Measurements from ENCODE around the gene CPNE7. TPM values are rescaled to one million over a fixed set of nuclear protein-coding genes. Genes with fewer than 3 reads are reported as not detected.

Gene CPNE7
- polyA plus RNA-seq, 3 donors from 2014 or later: 1.9 to 5.1 TPM; not detected in 1

- Mint-ChIP-seq H3K4me1 (peaks cover 4 to 9% of the 10 kb centered on the region in 2 donors), H3K27me3 (ENCODE audit: low read depth in 3 of 3) (peaks cover 8 to 9% (median 8%) of the 10 kb centered on the region in 3 donors), H3K27ac (no peak overlapping the region), H3K9me3 (no peaks in the 10 kb centered on the region), H3K36me3 (no peaks in the 10 kb centered on the region), H3K4me3 (no peak overlapping the region)
- DNase-seq: no peak
These were observed 846 bp downstream of the CPNE7 start for GRCh38 chr16:89576153-89577054.

GRCh38 chr16:89577055-89577759 is 1.6 kb downstream of the CPNE7 start:
- no peak for DNase-seq
- Mint-ChIP-seq H3K36me3 (no peaks in the 10 kb centered on the region), H3K27ac (no peak overlapping the region), H3K9me3 (no peaks in the 10 kb centered on the region), H3K27me3 (ENCODE audit: low read depth in 3 of 3) (peaks cover 5 to 9% (median 8%) of the 10 kb centered on the region in 3 donors), H3K4me3 (no peak overlapping the region), H3K4me1 (peaks cover under 1 to 5% of the 10 kb centered on the region in 2 donors)

- Mint-ChIP-seq H3K36me3 (no peaks in the 10 kb centered on the region), H3K27me3 (ENCODE audit: low read depth in 3 of 3) (no peaks in the 10 kb centered on the region), H3K4me1 (no peaks in the 10 kb centered on the region), H3K27ac (no peak overlapping the region), H3K9me3 (no peaks in the 10 kb centered on the region), H3K4me3 (no peak overlapping the region)
- DNase-seq: no peak
These were observed 3.8 kb downstream of the CPNE7 start for GRCh38 chr16:89579351-89579750.

GRCh38 chr16:89581045-89581695 is 5.6 kb downstream of the CPNE7 start:
- Mint-ChIP-seq H3K4me1 (no peaks in the 10 kb centered on the region), H3K4me3 (no peak overlapping the region)
- DNase-seq: no peak

DNA sequence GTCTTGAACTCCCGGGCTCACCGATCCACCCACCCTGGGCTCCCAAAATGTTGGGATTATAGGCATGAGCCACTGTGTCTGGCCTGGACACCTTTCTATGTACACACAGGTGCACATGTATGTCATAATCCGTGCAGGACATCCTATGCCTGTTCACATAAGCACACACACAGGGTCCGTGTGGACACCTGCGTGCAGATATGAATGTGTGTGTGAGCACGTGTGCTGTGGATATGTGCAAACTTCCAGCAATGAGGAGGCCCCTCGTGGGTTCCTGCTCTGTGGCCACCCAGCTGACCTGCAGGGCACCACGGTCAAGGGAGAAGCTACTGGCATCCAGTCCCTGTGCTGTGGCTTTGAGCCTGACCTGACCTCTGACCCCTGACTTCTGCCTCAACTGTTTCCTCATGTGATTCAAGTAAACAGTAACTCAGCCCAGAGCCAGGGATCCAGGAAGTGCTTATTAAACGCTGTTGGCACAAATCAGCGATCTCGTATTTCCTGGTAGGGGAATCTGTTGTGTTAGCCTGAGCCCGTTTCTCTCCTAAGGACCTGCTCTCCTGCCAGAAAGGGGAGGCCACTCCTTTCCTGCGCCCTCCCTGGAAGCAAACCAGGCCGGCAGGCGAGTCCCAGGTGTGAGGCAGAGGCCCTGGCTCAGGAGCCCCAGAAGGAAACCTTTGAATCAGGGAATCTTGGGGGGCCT is 6.5 kb downstream of the CPNE7 start:
- H3K27me3 Mint-ChIP-seq (ENCODE audit: low read depth in 3 of 3): peaks cover 0 to 2% (median 0%) of the 10 kb centered on the region in 3 donors
- no peak for DNase-seq
- no peak overlapping the region for H3K27ac Mint-ChIP-seq
- H3K9me3 Mint-ChIP-seq: no peaks in the 10 kb centered on the region
- no peaks in the 10 kb centered on the region for H3K4me1 Mint-ChIP-seq
- H3K36me3 Mint-ChIP-seq: no peaks in the 10 kb centered on the region
- H3K4me3 Mint-ChIP-seq: no peak overlapping the region

More at GRCh38 chr16:89581045-89581695, 5.6 kb downstream of the CPNE7 start:
- H3K27ac Mint-ChIP-seq: no peak overlapping the region
- H3K36me3 Mint-ChIP-seq: no peaks in the 10 kb centered on the region
- no peaks in the 10 kb centered on the region for H3K9me3 Mint-ChIP-seq
- peaks cover 0 to 2% (median 0%) of the 10 kb centered on the region in 3 donors for H3K27me3 Mint-ChIP-seq (ENCODE audit: low read depth in 3 of 3)

- Mint-ChIP-seq H3K9me3 (peaks cover 0 to 1% (median 0%) of the 10 kb centered on the region in 6 donors), H3K27ac (no peak overlapping the region), H3K4me1 (no peaks in the 10 kb centered on the region), H3K4me3 (no peak overlapping the region), H3K36me3 (no peaks in the 10 kb centered on the region), H3K27me3 (ENCODE audit: low read depth in 3 of 3) (peaks cover 0 to 2% (median 0%) of the 10 kb centered on the region in 3 donors)
- no peak for DNase-seq
These were observed 7.1 kb downstream of the CPNE7 start for GRCh38 chr16:89582614-89583196.

- Mint-ChIP-seq H3K27ac (no peak overlapping the region), H3K27me3 (ENCODE audit: low read depth in 3 of 3) (peaks cover 0 to 2% (median 0%) of the 10 kb centered on the region in 3 donors), H3K36me3 (no peaks in the 10 kb centered on the region), H3K9me3 (peaks cover 0 to 1% (median 0%) of the 10 kb centered on the region in 6 donors), H3K4me3 (no peak overlapping the region), H3K4me1 (no peaks in the 10 kb centered on the region)
- DNase-seq: no peak
These were observed 7.8 kb downstream of the CPNE7 start for GRCh38 chr16:89583197-89583894.

- no peak overlapping the region for H3K4me3 Mint-ChIP-seq
- DNase-seq: no peak
- peaks cover 0 to 2% (median 0%) of the 10 kb centered on the region in 3 donors for H3K27me3 Mint-ChIP-seq (ENCODE audit: low read depth in 3 of 3)
- no peaks in the 10 kb centered on the region for H3K4me1 Mint-ChIP-seq
- H3K27ac Mint-ChIP-seq: no peak overlapping the region
- peaks cover 0 to 1% (median 0%) of the 10 kb centered on the region in 6 donors for H3K9me3 Mint-ChIP-seq
- H3K36me3 Mint-ChIP-seq: no peaks in the 10 kb centered on the region
These were observed 8.5 kb downstream of the CPNE7 start for GRCh38 chr16:89583895-89584644.

DNA sequence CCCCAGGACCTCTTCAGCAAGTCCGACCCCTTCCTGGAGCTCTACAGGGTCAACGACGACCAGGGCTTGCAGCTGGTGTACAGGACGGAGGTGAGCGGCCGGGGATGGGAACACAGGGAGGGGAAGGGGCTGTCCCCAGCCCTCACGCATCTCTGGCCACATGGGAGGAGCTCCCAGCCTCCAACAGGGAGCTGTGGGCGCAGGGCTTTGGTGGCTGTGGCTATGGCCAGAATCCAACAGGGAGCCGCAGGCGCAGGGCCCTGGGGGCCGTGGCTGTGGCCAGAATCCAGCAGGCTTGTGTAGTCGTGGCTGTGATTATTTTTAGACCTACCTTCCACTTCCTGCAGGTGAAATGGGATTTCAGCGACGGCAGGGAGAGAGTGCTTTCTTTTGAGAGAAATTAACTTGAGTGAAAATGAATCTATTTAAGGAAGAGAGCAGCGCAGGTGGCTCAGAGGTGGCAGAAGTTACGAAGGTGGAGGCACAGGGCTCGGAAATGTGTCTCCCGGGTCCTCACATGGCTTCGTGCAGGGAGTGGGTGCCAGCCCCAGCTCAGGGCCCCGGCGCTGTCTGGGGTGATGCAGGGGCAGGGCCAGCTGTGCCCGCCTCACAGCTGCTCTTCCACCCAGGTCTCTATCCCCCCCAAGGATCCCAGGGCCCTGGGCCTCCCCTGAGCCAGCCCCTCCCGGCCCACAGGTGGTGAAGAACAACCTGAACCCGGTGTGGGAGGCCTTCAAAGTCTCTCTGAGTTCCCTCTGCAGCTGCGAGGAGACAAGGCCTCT is 9.4 kb downstream of the CPNE7 start:
- no peak overlapping the region for H3K4me3 Mint-ChIP-seq
- no peaks in the 10 kb centered on the region for H3K4me1 Mint-ChIP-seq
- no peak overlapping the region for H3K27ac Mint-ChIP-seq
- H3K27me3 Mint-ChIP-seq (ENCODE audit: low read depth in 3 of 3): peaks cover 0 to 2% (median 0%) of the 10 kb centered on the region in 3 donors
- H3K36me3 Mint-ChIP-seq: no peaks in the 10 kb centered on the region
- H3K9me3 Mint-ChIP-seq: peaks cover 0 to 1% (median 0%) of the 10 kb centered on the region in 6 donors
- no peak for DNase-seq

DNA sequence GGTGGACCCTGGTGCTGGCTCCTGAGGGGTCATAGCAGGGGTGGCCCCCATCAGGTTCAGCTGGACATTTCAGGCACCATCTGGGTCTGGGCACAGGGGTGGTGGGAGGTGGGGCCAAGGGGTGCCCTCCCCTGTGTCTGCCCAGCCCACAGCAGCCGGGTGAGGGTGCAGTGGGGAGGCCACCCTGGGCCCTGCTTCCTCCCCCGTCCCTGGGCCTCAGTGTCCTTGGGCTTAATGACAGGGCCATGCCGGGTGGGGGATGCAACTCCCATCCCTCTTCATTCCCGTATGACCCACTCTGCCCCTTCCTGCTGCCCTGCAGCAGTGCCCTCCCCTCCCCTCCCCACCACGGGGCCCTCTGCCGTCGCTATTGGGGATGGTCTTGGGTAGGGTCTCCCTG is 10.7 kb downstream of the CPNE7 start:
- Mint-ChIP-seq H3K4me3 (no peak overlapping the region), H3K27me3 (ENCODE audit: low read depth in 3 of 3) (peaks cover 0 to 2% (median 0%) of the 10 kb centered on the region in 3 donors), H3K4me1 (no peaks in the 10 kb centered on the region), H3K36me3 (no peaks in the 10 kb centered on the region), H3K27ac (no peak overlapping the region), H3K9me3 (peaks cover 0 to 1% (median 0%) of the 10 kb centered on the region in 6 donors)
- no peak for DNase-seq

- Mint-ChIP-seq H3K4me3 (no peak overlapping the region), H3K4me1 (no peaks in the 10 kb centered on the region), H3K9me3 (peaks cover 0 to 1% (median 0%) of the 10 kb centered on the region in 6 donors), H3K36me3 (no peaks in the 10 kb centered on the region), H3K27ac (no peak overlapping the region), H3K27me3 (ENCODE audit: low read depth in 3 of 3) (peaks cover 0 to 2% (median 0%) of the 10 kb centered on the region in 3 donors)
- DNase-seq: no peak
These were observed 11.3 kb downstream of the CPNE7 start for GRCh38 chr16:89586853-89587252.

Measured in immature natural killer cell (primary cell).